Measurements from ENCODE around the gene ZNF827.

Gene ZNF827

DNA sequence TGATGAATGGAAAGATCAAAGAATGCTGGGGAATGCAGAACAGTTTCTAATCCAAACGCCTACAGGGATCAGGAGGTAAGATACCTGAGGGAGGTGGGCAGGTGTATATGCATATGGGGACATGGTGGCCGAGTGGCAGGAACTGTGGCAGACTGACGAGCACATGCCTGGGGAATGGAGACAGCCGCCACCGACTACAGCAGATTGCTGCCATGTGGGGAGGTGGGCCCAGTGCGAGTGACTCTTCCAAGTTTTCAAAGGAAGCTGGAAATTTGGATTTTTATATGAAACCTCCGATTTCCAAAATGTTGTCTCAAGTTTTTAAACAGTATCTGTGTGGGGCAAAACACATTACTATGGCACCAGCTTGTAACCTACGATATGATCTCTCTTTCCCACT is 9.9 kb downstream of the ZNF827 start:
- no peak for DNase-seq (ENCODE audit: low read depth, low spot score)
- no peak overlapping the region for H3K4me3 ChIP-seq (ENCODE audit: low read depth, low read length)
- TF ChIP-seq, protein P1, sequence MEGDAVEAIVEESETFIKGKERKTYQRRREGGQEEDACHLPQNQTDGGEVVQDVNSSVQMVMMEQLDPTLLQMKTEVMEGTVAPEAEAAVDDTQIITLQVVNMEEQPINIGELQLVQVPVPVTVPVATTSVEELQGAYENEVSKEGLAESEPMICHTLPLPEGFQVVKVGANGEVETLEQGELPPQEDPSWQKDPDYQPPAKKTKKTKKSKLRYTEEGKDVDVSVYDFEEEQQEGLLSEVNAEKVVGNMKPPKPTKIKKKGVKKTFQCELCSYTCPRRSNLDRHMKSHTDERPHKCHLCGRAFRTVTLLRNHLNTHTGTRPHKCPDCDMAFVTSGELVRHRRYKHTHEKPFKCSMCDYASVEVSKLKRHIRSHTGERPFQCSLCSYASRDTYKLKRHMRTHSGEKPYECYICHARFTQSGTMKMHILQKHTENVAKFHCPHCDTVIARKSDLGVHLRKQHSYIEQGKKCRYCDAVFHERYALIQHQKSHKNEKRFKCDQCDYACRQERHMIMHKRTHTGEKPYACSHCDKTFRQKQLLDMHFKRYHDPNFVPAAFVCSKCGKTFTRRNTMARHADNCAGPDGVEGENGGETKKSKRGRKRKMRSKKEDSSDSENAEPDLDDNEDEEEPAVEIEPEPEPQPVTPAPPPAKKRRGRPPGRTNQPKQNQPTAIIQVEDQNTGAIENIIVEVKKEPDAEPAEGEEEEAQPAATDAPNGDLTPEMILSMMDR (IDR thresholded peaks at IDR 0.05; ENCODE audit: low read depth, low read length): no peak
- in situ Hi-C loops (cut with HindIII; ENCODE audit: low sequenced_read_pairs): no loop called here

DNA sequence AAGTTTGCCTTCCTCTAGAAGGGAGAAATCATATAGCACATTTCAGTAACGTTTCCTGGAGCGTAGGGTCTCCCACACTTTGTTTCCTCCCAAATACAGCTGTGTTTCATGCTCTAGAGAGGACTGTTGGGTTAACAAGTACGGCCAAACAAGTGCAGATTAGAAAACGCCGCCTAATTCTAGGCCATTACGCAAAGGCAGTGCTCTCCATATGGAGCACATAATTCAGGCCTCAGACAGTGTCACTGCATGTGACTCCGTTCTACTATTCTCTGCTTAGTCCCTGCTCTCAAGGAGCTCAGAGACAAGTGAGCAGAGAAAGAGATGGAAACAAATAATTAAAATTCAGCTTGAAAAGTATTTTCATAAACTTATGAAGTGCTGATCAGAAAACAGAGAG is 11.6 kb downstream of the ZNF827 start:
- DNase-seq (ENCODE audit: low read depth, low spot score): no peak
- in situ Hi-C loops (cut with HindIII; ENCODE audit: low sequenced_read_pairs): no loop called here
- TF ChIP-seq, protein P1 (IDR thresholded peaks at IDR 0.05; ENCODE audit: low read depth, low read length): no peak
- no peak overlapping the region for H3K4me3 ChIP-seq (ENCODE audit: low read depth, low read length)

DNA sequence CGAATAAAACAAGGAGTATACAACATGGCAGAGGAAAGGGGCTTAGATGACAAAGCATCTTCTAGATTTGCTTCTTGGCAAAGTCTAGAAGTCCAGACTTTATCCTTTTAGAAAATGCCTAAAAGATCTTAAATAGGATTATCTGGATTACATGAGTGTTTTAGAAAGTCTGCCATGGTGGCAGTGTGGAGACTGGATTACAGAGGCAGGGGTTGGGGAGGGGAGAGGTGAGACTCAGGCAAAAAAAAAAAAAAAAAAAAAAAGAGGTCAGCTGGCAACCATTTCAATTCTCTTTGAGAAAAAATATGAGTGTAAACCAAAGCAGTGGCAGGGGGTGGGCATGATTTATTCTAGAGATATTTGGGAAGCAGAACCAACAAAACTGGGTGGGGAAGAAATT is 17.4 kb downstream of the ZNF827 start:
- TF ChIP-seq, protein P1 (IDR thresholded peaks at IDR 0.05; ENCODE audit: low read depth, low read length): no peak
- DNase-seq (ENCODE audit: low read depth, low spot score): no peak
- H3K4me3 ChIP-seq (ENCODE audit: low read depth, low read length): no peak overlapping the region
- in situ Hi-C loops (cut with HindIII; ENCODE audit: low sequenced_read_pairs): no loop called here

DNA sequence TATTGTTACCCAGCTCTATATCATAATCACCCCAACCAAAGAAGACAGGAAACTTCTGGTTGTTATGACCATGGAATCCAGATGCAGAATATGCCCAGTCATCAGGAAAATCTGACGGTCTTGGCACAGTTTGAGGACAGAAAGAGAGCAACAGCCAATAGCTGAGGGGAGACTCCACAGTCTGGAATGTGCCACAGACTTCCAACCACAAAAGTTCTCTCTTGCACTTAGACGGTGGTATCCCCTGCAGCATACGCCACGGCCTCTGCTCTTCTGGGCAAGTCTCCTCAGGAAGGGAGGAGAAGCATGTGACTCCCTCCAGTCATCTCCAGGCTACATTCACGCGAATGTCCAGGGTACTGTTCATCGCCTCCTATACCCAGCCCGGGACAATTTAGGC is 18.4 kb downstream of the ZNF827 start:
- TF ChIP-seq, protein P1 (IDR thresholded peaks at IDR 0.05; ENCODE audit: low read depth, low read length): no peak
- peak; percentile 96 for DNase-seq (ENCODE audit: low read depth, low spot score)
- in situ Hi-C loops (cut with HindIII; ENCODE audit: low sequenced_read_pairs): no loop called here
- no peak overlapping the region for H3K4me3 ChIP-seq (ENCODE audit: low read depth, low read length)

DNA sequence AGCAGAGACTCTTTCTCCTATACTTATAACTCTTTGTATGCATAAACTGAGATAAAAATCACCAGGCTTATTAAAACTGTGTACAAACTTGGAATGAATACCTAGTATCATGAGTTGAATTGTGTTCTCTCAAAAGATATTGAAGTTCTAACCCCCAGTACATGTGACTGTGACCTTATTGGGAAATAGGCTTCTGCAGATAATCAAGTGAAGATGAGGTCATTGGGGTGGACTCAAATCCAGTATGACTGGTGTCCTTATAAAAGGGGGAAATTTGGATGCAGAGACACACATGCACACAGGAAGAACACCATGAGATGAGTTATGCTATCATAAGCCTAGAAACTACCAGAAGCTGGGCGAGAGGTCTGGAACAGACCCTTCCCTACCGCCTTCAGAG is 26.2 kb downstream of the ZNF827 start:
- DNase-seq (ENCODE audit: low read depth, low spot score): no peak
- TF ChIP-seq, protein P1 (IDR thresholded peaks at IDR 0.05; ENCODE audit: low read depth, low read length): no peak
- no peak overlapping the region for H3K4me3 ChIP-seq (ENCODE audit: low read depth, low read length)
- in situ Hi-C loops (cut with HindIII; ENCODE audit: low sequenced_read_pairs): no loop called here

DNA sequence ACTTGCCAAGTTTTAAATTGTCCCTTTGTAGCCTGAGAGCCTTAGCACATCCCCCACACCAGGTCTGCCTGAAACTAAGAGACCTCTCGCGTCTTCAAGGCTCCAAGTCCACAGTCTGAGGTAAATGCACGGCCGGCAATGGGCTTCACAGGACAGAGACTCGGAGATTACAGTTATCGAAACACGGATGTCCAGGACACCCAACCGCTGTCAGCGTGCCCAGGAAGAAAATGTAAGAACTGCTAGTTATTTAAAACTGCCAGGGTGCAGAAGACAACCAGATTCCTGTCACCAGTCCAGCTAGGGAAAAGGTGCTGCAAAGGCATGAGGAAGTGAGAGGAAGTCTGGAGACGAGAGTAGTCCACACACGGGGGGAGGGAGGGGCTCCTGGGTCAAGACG is 28.9 kb downstream of the ZNF827 start:
- H3K4me3 ChIP-seq (ENCODE audit: low read depth, low read length): no peak overlapping the region
- TF ChIP-seq, protein P1 (IDR thresholded peaks at IDR 0.05; ENCODE audit: low read depth, low read length): no peak
- DNase-seq (ENCODE audit: low read depth, low spot score): no peak
- in situ Hi-C loops (cut with HindIII; ENCODE audit: low sequenced_read_pairs): no loop called here

DNA sequence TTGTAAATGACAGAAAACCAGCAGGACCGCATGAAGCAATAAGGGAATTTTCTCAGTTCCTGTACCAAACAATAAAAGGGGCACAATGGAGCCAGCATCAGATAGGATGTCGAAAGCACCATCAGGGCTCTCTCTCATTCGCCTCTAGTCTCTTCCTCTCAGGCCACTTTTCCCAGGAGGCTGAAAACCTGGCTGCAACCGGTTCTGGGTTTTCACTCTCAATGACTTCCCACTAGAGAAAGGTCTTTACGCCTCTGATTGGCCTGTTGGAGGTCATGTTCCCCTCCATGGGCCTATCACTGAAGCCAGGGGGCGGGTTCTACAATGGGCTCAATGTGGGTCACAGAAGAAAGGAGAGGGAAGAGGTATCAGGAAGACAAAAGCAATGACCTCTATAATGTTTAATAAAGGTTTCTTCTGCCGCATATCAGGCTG is 29.3 kb downstream of the ZNF827 start:
- no peak for DNase-seq (ENCODE audit: low read depth, low spot score)
- in situ Hi-C loops (cut with HindIII; ENCODE audit: low sequenced_read_pairs): no loop called here
- TF ChIP-seq, protein P1 (IDR thresholded peaks at IDR 0.05; ENCODE audit: low read depth, low read length): no peak
- no peak overlapping the region for H3K4me3 ChIP-seq (ENCODE audit: low read depth, low read length)
